ENCODE results near the gene HMGN2.

HMGN2 gene

DNA sequence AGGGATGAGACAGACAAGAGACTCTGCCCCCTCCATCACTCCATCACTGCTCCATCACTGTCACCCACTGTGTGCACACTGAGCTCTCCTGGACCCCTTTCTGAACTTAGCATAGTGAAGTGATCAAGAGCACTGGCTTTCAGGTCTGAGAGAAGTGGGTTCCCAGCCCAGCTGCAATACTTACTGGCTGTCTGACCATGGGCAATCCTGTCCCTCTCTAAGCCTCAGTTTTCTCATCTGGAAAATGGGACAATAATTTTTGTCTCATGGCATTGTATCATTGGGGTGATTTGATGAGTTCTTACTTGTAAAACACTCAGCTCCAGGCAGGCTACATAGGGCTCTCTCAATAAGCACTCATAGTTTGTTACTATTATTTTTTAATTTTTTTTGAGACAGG, 49.8 kb downstream of the HMGN2 start:
- no peak for TF ChIP-seq CTCF (IDR thresholded peaks at IDR 0.05)

DNA sequence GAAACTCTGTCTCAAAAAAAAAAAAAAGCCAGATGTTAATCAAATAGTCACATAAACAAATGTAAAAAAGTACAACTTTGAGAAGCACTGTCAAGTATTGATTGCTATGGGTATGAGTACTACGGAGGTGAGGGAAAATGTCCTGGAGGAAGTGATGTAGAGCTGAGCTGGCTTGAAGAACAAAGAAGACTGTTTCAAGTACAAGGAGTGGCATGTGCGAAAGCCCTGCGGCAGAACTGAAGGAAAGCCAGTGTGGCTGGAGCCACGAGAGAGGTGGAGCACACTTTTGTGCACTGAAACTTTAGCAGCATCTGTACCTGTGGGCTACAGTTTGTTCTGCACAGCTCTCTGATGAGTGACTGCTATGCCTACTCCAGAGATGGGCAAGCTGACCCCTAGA, 51.9 kb downstream of the HMGN2 start:
- no peak for TF ChIP-seq CTCF (IDR thresholded peaks at IDR 0.05)
